ENCODE results near the gene NEDD4L. TPM values are rescaled to one million over a fixed set of nuclear protein-coding genes. Genes with fewer than 3 reads are reported as not detected.
A peak's percentile ranks its signal among the peaks of the same experiment; 100 is the strongest.

NEDD4L gene
- total RNA-seq, 1 donor from 2014 or later, result 32.6 TPM

DNA sequence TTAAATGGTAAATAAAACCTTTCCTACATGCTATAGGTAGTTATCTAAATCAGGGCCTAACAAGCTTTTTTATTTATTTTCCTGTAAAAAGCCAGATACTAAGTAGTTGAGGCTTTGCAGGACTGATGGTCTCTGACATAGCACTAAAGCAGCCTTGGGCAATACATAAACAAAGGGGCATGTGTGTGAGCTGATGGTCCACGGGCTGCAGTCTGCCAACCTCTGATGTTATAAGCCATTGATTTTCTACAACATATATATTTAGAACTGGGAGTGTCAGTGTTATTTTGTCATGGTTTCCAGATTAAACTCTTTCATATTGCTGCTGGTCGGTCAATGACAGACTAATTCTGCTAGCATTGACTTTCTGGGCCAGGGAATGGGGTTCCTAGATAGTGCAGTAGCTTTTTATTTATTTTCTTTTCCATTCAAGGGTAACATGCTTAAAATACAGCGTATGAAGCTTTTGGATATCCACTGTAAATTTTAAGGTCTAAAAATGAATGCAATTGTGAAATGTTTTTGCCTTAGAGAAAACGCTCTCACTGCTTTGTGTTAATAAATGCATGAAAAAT lies 134.0 kb downstream of the NEDD4L start:
- Mint-ChIP-seq H3K27ac (no peak overlapping the region), H3K27me3 (no peaks in the 10 kb centered on the region), H3K4me3 (no peak overlapping the region), H3K9me3 (no peaks in the 10 kb centered on the region), H3K4me1 (peaks cover 4% of the 10 kb centered on the region), H3K36me3 (ENCODE audit: low read depth) (no peaks in the 10 kb centered on the region)
- no peak for DNase-seq
- ChIA-PET CTCF (interaction anchor here (0.6 to 1.3 kb wide), 6 partner anchors 25 to 586 kb away, joined by 3 to 4 read pairs (median 3); no protein-coding TSS in a partner anchor), POLR2A (no interaction called here)
- no peak for ATAC-seq (ENCODE audit: low read depth)
- no peak for TF ChIP-seq CTCF (IDR thresholded peaks at IDR 0.05)
- intact Hi-C loops (cut with micrococcal nuclease), result no loop called here

DNA sequence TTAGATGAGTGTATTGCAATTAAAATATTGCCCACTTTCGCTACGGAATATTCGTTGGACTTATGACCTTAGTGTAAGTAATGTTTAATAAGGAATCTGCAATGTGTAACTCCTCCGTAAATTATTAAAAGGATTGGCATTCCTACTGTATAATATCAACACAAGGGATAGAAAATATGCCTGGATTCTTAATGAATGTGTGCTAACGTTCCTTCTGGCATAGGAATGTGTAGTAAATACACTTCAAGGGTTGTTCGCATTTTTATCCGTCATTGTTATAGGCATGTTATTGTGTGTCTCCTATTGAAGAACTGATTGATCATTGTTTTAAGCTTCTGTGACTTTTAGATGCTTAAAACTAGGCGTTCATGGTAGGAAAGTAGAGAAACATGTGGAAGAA lies 134.5 kb downstream of the NEDD4L start:
- H3K4me3 Mint-ChIP-seq, result no peak overlapping the region
- POLR2A ChIA-PET, result no interaction called here
- H3K4me1 Mint-ChIP-seq, result peaks cover 4% of the 10 kb centered on the region
- CTCF ChIA-PET, result interaction anchor here (0.8 to 1.3 kb wide), 5 partner anchors 25 to 315 kb away, joined by 3 to 4 read pairs (median 3); partner anchors contain the start of gene NEDD4L
- H3K36me3 Mint-ChIP-seq (ENCODE audit: low read depth), result no peaks in the 10 kb centered on the region
- no peaks in the 10 kb centered on the region for H3K27me3 Mint-ChIP-seq
- no peak for TF ChIP-seq CTCF (IDR thresholded peaks at IDR 0.05)
- ATAC-seq (ENCODE audit: low read depth), result no peak
- intact Hi-C loops (cut with micrococcal nuclease), result no loop called here
- H3K27ac Mint-ChIP-seq, result no peak overlapping the region
- no peaks in the 10 kb centered on the region for H3K9me3 Mint-ChIP-seq
- DNase-seq, result no peak

GRCh38 chr18:58180172-58180571 lies 136.1 kb downstream of the NEDD4L start:
- H3K4me3 Mint-ChIP-seq, result no peak overlapping the region
- no peak overlapping the region for H3K27ac Mint-ChIP-seq
- no peaks in the 10 kb centered on the region for H3K9me3 Mint-ChIP-seq
- H3K27me3 Mint-ChIP-seq, result no peaks in the 10 kb centered on the region
- intact Hi-C loops (cut with micrococcal nuclease), result loop anchor here (1.0 to 2.0 kb wide), 9 partner anchors 31 to 584 kb away; no protein-coding TSS in a partner anchor
- no peak for DNase-seq
- ChIA-PET CTCF (interaction anchor here (1.7 to 2.0 kb wide), 3 partner anchors 41 to 290 kb away, joined by 4 to 16 read pairs (median 4); no protein-coding TSS in a partner anchor), POLR2A (interaction anchor here (0.6 kb wide), 1 partner anchor 26 kb away, joined by 3 read pairs; no protein-coding TSS in a partner anchor)
- ATAC-seq (ENCODE audit: low read depth), result no peak
- TF ChIP-seq CTCF (IDR thresholded peaks at IDR 0.05), result peak; percentile 4
- H3K36me3 Mint-ChIP-seq (ENCODE audit: low read depth), result no peaks in the 10 kb centered on the region
- H3K4me1 Mint-ChIP-seq, result peaks cover 4% of the 10 kb centered on the region

DNA sequence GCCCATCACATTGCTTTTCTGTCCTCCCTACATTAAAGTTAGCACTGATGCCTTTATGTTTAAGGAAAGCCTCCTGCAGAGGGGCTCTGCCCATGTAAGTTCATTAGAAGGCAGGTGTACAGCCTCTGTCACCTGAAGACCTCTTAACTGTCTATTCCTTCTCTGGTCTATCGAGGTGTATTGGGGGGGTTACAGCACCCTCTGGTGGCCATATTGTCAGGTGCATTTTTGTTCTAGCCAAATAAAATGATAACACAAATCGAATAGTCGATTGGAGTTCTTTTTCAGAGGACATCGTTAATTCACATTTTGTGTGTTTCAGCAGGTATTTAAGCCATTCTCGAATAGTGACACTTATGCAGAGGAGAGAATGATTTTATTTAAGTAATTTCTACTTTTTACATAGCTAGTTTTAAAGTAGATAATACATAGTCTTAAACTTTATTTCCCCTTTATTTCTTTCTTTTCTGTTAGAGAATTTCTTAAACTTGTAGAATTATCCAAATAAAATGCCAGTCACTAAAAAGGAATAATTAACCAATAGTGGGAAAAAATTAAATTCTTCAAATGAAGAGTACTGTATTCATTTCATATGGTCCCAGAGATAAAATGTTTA lies 136.8 kb downstream of the NEDD4L start:
- Mint-ChIP-seq H3K4me1 (peaks cover 4% of the 10 kb centered on the region), H3K27ac (no peak overlapping the region), H3K27me3 (no peaks in the 10 kb centered on the region), H3K36me3 (ENCODE audit: low read depth) (no peaks in the 10 kb centered on the region), H3K4me3 (no peak overlapping the region), H3K9me3 (no peaks in the 10 kb centered on the region)
- TF ChIP-seq CTCF (IDR thresholded peaks at IDR 0.05), result peak; percentile 63
- ATAC-seq (ENCODE audit: low read depth) (peak; percentile 61), DNase-seq (peak; percentile 31)
- ChIA-PET POLR2A (interaction anchor here (0.6 to 1.0 kb wide), 2 partner anchors 26 to 299 kb away, joined by 3 read pairs; no protein-coding TSS in a partner anchor), CTCF (interaction anchor here (0.6 to 2.0 kb wide), 24 partner anchors 8 to 588 kb away, joined by 3 to 16 read pairs (median 4); partner anchors contain the start of gene NEDD4L)
- intact Hi-C loops (cut with micrococcal nuclease), result loop anchor here (1.0 to 2.0 kb wide), 9 partner anchors 32 to 583 kb away; no protein-coding TSS in a partner anchor

DNA sequence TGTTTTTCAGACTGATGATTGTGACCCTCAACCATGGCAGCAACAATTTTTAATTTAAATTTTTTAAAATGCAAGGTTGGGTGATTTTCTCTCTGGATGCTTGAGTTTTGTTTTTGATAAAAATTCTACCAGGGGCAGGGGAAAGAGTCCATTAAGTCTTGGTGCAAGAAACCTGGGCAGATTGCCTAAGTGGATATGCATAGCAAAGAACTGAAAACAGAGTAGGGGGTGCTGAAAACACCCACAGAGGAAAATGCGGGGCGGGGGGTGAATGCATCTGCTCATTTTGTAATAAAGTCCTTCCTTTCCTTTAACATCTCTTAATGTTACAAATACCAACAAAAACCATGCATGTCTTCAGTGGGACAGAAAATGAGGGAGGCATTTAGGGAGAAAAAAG lies 138.0 kb downstream of the NEDD4L start:
- peaks cover 4% of the 10 kb centered on the region for H3K4me1 Mint-ChIP-seq
- no peak overlapping the region for H3K4me3 Mint-ChIP-seq
- no peaks in the 10 kb centered on the region for H3K27me3 Mint-ChIP-seq
- intact Hi-C loops (cut with micrococcal nuclease), result loop anchor here (2.0 kb wide), 1 partner anchor 43 kb away; no protein-coding TSS in a partner anchor
- DNase-seq, result no peak
- H3K27ac Mint-ChIP-seq, result no peak overlapping the region
- no peak for TF ChIP-seq CTCF (IDR thresholded peaks at IDR 0.05)
- ChIA-PET CTCF (interaction anchor here (0.8 to 2.0 kb wide), 18 partner anchors 9 to 582 kb away, joined by 3 to 16 read pairs (median 4); no protein-coding TSS in a partner anchor), POLR2A (interaction anchor here (1.0 kb wide), 1 partner anchor 300 kb away, joined by 3 read pairs; no protein-coding TSS in a partner anchor)
- ATAC-seq (ENCODE audit: low read depth), result no peak
- H3K9me3 Mint-ChIP-seq, result no peaks in the 10 kb centered on the region
- H3K36me3 Mint-ChIP-seq (ENCODE audit: low read depth), result no peaks in the 10 kb centered on the region

Data from activated B cell treated with CpG ODN at 0.5 μM for 24 hours (primary cell).